Measurements from ENCODE around the gene ZNF511. TPM values are rescaled to one million over a fixed set of nuclear protein-coding genes. Genes with fewer than 3 reads are reported as not detected.

Gene ZNF511
- total RNA-seq, 2 experiments from 2014 or later, result 38.1 to 40.9 TPM

DNA sequence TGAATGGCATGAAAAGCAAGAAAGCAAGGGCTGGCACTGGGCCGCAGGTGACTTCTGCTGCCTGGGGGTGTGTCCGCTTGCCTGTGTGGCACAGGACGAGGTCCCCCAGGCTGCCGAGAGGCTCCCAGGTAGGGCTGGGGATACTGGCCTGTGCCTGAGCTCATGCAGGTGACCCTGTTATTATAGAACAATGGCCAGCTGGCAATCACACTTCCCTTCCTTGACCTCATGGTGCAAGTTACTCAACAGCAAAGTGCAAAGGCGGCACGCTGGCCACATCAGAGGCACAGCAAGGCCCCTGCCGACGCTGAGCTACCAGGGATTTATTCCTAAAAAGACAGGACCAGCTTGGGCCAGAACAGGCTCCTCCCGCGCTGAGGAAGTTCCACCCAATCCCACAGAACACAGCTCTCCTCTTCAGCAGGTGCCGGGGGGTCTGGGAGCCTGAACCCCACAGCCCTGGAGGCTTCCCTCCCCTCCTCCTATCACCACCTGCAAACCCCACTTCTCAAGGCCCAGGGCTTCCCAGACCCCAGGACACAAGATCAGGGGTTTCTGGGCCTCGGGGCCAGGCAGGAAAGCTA, 30.6 kb upstream of the ZNF511 start:
- ATAC-seq (ENCODE audit: poor library complexity) (no peak), DNase-seq (peak in 1 of 14 experiments; percentile 32)
- CTCF ChIA-PET, result interaction anchor here (1.0 to 1.7 kb wide), 2 partner anchors 14 to 30 kb away, joined by 3 to 8 read pairs; no protein-coding TSS in a partner anchor
- Mint-ChIP-seq H3K4me3 (peak overlapping the region; percentile 91), H3K9me3 (no peaks in the 10 kb centered on the region), H3K4me1 (ENCODE audit: low read depth) (peaks cover 40% of the 10 kb centered on the region), H3K27me3 (no peaks in the 10 kb centered on the region), H3K36me3 (ENCODE audit: low read depth) (peaks cover 40% of the 10 kb centered on the region), H3K27ac (peak overlapping the region; percentile 97)
- TF ChIP-seq CTCF (IDR thresholded peaks at IDR 0.05), result no peak
- Histone ChIP-seq H3K4me3 (ENCODE audit: low read length) (peak overlapping the region; percentile 37), H3K9me3 (ENCODE audit: control insufficient read depth in 1 of 2, insufficient read depth in 1 of 2, low read length in 2 of 2) (no peaks in the 10 kb centered on the region), H3K27me3 (ENCODE audit: control insufficient read depth in 1 of 2, insufficient read depth in 2 of 2, low read length in 2 of 2) (no peaks in the 10 kb centered on the region), H3K36me3 (ENCODE audit: insufficient read depth, low read length) (peaks cover 21% of the 10 kb centered on the region), H3K4me1 (ENCODE audit: insufficient read depth, low read length) (peaks cover 70% of the 10 kb centered on the region), H3K27ac (ENCODE audit: low read depth in 1 of 2, low read length in 2 of 2) (peak overlapping the region; percentile 86)
- POLR2A ChIA-PET, result interaction anchor here (1.1 to 3.3 kb wide), 2 partner anchors 14 to 20 kb away, joined by 4 to 20 read pairs; no protein-coding TSS in a partner anchor
- intact Hi-C loops (cut with DNase I, micrococcal nuclease), result loop anchor here in 1 of 2 experiments (2.0 to 5.0 kb wide), 2 partner anchors 19 to 136 kb away; no protein-coding TSS in a partner anchor

- POLR2A ChIA-PET, result interaction anchor here (1.1 to 3.3 kb wide), 2 partner anchors 14 to 20 kb away, joined by 4 to 20 read pairs; no protein-coding TSS in a partner anchor
- peak overlapping the region; percentile 86 for H3K27ac ChIP-seq (ENCODE audit: low read depth in 1 of 2, low read length in 2 of 2)
- TF ChIP-seq CTCF (IDR thresholded peaks at IDR 0.05), result no peak
- no peaks in the 10 kb centered on the region for H3K27me3 Mint-ChIP-seq
- peak overlapping the region; percentile 37 for H3K4me3 ChIP-seq (ENCODE audit: low read length)
- H3K4me1 Mint-ChIP-seq (ENCODE audit: low read depth), result peaks cover 40% of the 10 kb centered on the region
- H3K9me3 Mint-ChIP-seq, result no peaks in the 10 kb centered on the region
- peaks cover 46% of the 10 kb centered on the region for H3K36me3 Mint-ChIP-seq (ENCODE audit: low read depth)
- peak overlapping the region; percentile 97 for H3K27ac Mint-ChIP-seq
- H3K27me3 ChIP-seq (ENCODE audit: control insufficient read depth in 1 of 2, insufficient read depth in 2 of 2, low read length in 2 of 2), result no peaks in the 10 kb centered on the region
- DNase-seq (peak in 13 of 14 experiments; percentile 42 to 91 (median 54)), ATAC-seq (ENCODE audit: poor library complexity) (peak; percentile 33)
- H3K36me3 ChIP-seq (ENCODE audit: insufficient read depth, low read length), result peaks cover 21% of the 10 kb centered on the region
- intact Hi-C loops (cut with DNase I, micrococcal nuclease), result loop anchor here in 1 of 2 experiments (2.0 to 5.0 kb wide), 2 partner anchors 18 to 136 kb away; no protein-coding TSS in a partner anchor
- H3K9me3 ChIP-seq (ENCODE audit: control insufficient read depth in 1 of 2, insufficient read depth in 1 of 2, low read length in 2 of 2), result no peaks in the 10 kb centered on the region
- peak overlapping the region; percentile 91 for H3K4me3 Mint-ChIP-seq
- peaks cover 65% of the 10 kb centered on the region for H3K4me1 ChIP-seq (ENCODE audit: insufficient read depth, low read length)
- CTCF ChIA-PET, result interaction anchor here (1.0 to 1.7 kb wide), 2 partner anchors 15 to 29 kb away, joined by 3 to 8 read pairs; no protein-coding TSS in a partner anchor
These were observed 30.0 kb upstream of the ZNF511 start for GRCh38 chr10:133278577-133279265.

DNA sequence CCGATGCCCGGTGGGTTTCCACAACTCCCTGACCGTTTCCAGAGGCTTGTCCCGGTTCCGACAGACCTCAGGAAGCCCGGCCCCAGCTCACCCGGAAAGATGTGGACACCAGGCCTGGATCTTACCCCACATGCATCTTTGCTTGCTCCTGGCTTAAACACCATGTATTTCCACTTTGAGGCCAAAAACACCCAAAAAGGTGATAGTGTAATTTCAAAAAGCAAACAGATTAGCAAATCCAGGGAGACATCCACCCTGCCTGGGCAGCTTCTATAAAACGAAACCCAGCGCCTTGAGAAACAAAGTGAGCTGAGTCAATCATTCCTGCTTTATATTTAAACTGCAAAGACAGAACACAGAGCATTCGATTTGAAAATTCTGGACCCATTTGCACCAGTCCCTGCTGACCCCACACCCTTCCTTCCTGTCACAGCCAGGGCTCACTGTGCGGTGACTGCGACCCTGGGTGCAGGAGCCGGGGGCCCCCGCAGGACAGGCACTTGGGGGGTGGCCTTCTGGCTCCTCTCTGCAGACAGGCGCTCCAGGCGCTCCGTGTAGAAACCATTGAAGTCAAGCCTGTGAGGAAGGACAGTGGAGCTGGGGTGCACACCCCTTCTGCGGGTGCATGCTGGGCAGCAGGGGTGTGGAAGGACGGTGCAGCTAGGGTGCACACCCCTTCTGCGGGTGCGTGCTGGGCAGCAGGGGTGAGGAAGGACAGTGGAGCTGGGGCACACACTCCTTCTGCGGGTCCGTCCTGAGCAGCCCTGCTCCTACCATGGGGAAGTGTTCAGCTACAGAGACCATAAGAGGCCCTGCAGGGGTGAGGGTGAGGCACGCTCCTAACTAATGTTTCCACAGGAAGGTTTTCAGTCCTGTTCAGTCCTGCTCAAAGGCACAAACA, 29.1 kb upstream of the ZNF511 start:
- no peaks in the 10 kb centered on the region for H3K9me3 Mint-ChIP-seq
- no peak overlapping the region for H3K4me3 Mint-ChIP-seq
- ChIA-PET POLR2A (interaction anchor here (3.3 kb wide), 1 partner anchor 21 kb away, joined by 20 read pairs; no protein-coding TSS in a partner anchor), CTCF (no interaction called here)
- DNase-seq, result no peak
- no peaks in the 10 kb centered on the region for H3K27me3 Mint-ChIP-seq
- H3K36me3 Mint-ChIP-seq (ENCODE audit: low read depth), result peaks cover 54% of the 10 kb centered on the region
- peaks cover 58% of the 10 kb centered on the region for H3K4me1 ChIP-seq (ENCODE audit: insufficient read depth, low read length)
- intact Hi-C loops (cut with DNase I, micrococcal nuclease), result loop anchor here in 1 of 2 experiments (2.0 to 5.0 kb wide), 2 partner anchors 17 to 137 kb away; no protein-coding TSS in a partner anchor
- no peaks in the 10 kb centered on the region for H3K27me3 ChIP-seq (ENCODE audit: control insufficient read depth in 1 of 2, insufficient read depth in 2 of 2, low read length in 2 of 2)
- peaks cover 40% of the 10 kb centered on the region for H3K4me1 Mint-ChIP-seq (ENCODE audit: low read depth)
- H3K27ac ChIP-seq (ENCODE audit: low read depth in 1 of 2, low read length in 2 of 2), result peak overlapping the region; percentile 86
- no peak for TF ChIP-seq CTCF (IDR thresholded peaks at IDR 0.05)
- no peak for ATAC-seq (ENCODE audit: poor library complexity)
- H3K27ac Mint-ChIP-seq, result peak overlapping the region; percentile 97
- no peaks in the 10 kb centered on the region for H3K9me3 ChIP-seq (ENCODE audit: control insufficient read depth in 1 of 2, insufficient read depth in 1 of 2, low read length in 2 of 2)
- no peak overlapping the region for H3K4me3 ChIP-seq (ENCODE audit: low read length)
- peaks cover 26% of the 10 kb centered on the region for H3K36me3 ChIP-seq (ENCODE audit: insufficient read depth, low read length)

Data from CD4-positive, alpha-beta T cell (primary cell).